LNCAP (cell line): ENCODE measurements around the gene ERICH3.

ENCODE experiments used
- CTCF ChIP-seq: fragments of 450-650 bp; IDR thresholded peaks from 2 replicates; pipeline ENCODE4 v1.5.1; 2017; ENCODE audit warnings: mild to moderate bottlenecking

The ERICH3 gene

GRCh38 chr1:74629283-74629682 lies 44.3 kb downstream of the ERICH3 start:
- no peak for TF ChIP-seq CTCF

GRCh38 chr1:74623716-74624115 lies 49.9 kb downstream of the ERICH3 start:
- TF ChIP-seq CTCF: no peak

GRCh38 chr1:74620242-74620641 lies 53.4 kb downstream of the ERICH3 start:
- TF ChIP-seq CTCF: no peak

GRCh38 chr1:74618974-74619373 lies 54.6 kb downstream of the ERICH3 start:
- TF ChIP-seq CTCF: no peak

- TF ChIP-seq CTCF: no peak
These were observed 59.7 kb downstream of the ERICH3 start for GRCh38 chr1:74613894-74614293.

GRCh38 chr1:74611887-74612286 lies 61.7 kb downstream of the ERICH3 start:
- no peak for TF ChIP-seq CTCF

- no peak for TF ChIP-seq CTCF
These were observed 62.6 kb downstream of the ERICH3 start for GRCh38 chr1:74610961-74611360.

GRCh38 chr1:74609810-74610371 lies 63.7 kb downstream of the ERICH3 start:
- TF ChIP-seq CTCF: no peak
